ENCODE results near the gene CLASP1. TPM values are rescaled to one million over a fixed set of nuclear protein-coding genes. Genes with fewer than 3 reads are reported as not detected.

Gene CLASP1
- total RNA-seq, 1 donor from 2014 or later, result 60.1 TPM

GRCh38 chr2:121534007-121534406 is 115.3 kb downstream of the CLASP1 start:
- Histone ChIP-seq H3K4me3 (no peak overlapping the region), H3K4me1 (peaks cover 86% of the 10 kb centered on the region), H3K27me3 (ENCODE audit: low read depth) (no peaks in the 10 kb centered on the region), H3K36me3 (no peaks in the 10 kb centered on the region), H3K9me3 (replicated peaks) (no peaks in the 10 kb centered on the region), H3K27ac (replicated peaks) (peak overlapping the region; percentile 98)
- TF ChIP-seq CTCF (IDR thresholded peaks at IDR 0.05; ENCODE audit: borderline replicate concordance), result no peak
- DNase-seq, result no peak
- intact Hi-C loops (cut with micrococcal nuclease), result loop anchor here (5.0 to 10.0 kb wide), 2 partner anchors 61 to 108 kb away; no protein-coding TSS in a partner anchor

DNA sequence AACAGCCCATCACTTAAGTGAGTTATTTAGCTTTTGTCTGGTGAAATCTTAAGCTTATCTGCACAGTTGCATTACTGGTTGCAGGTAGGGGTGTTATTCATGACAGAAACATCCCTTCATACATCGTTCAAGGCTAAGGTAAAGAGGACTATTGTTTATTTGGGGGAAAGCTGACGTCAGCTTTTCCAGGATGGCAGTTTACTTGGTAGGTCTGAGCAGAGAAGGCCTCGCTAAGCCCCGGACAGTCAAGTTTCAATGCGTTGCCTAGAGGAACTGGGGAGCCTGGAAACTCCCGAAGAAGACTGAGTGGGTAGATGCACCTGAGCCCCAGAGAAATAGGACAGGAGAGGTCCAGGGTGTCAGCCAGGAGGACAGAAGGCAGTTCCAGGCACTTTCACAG is 116.4 kb downstream of the CLASP1 start:
- Histone ChIP-seq H3K27ac (replicated peaks) (peak overlapping the region; percentile 98), H3K4me3 (no peak overlapping the region), H3K27me3 (ENCODE audit: low read depth) (no peaks in the 10 kb centered on the region), H3K9me3 (replicated peaks) (no peaks in the 10 kb centered on the region), H3K36me3 (no peaks in the 10 kb centered on the region), H3K4me1 (peaks cover 90% of the 10 kb centered on the region)
- TF ChIP-seq CTCF (IDR thresholded peaks at IDR 0.05; ENCODE audit: borderline replicate concordance), result no peak
- intact Hi-C loops (cut with micrococcal nuclease), result loop anchor here (5.0 to 10.0 kb wide), 2 partner anchors 62 to 109 kb away; no protein-coding TSS in a partner anchor
- no peak for DNase-seq

DNA sequence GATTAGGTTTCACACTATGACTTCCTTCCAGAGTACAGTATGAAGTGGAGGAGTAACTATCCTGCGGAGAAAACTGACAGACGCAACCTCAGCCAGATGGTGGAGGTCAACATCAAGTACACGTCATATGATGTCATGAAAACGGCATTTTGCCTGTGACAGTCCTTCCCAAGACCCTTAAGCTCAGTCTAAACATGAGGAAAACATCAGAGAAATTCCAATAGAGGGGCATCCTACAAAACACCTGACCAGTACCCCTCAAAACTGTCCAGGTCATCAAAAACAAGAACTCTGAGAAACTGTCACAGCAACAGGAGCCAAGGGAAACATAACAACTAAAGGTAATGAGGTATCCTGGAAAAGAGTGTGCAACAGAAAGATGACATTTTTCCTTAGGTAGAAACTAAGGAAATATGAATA is 116.9 kb downstream of the CLASP1 start:
- no peaks in the 10 kb centered on the region for H3K27me3 ChIP-seq (ENCODE audit: low read depth)
- no peak for DNase-seq
- intact Hi-C loops (cut with micrococcal nuclease), result loop anchor here (5.0 to 10.0 kb wide), 2 partner anchors 62 to 110 kb away; no protein-coding TSS in a partner anchor
- no peaks in the 10 kb centered on the region for H3K9me3 ChIP-seq (replicated peaks)
- no peaks in the 10 kb centered on the region for H3K36me3 ChIP-seq
- peak overlapping the region; percentile 85 for H3K4me3 ChIP-seq
- H3K27ac ChIP-seq (replicated peaks), result peak overlapping the region; percentile 98
- no peak for TF ChIP-seq CTCF (IDR thresholded peaks at IDR 0.05; ENCODE audit: borderline replicate concordance)
- peaks cover 94% of the 10 kb centered on the region for H3K4me1 ChIP-seq

DNA sequence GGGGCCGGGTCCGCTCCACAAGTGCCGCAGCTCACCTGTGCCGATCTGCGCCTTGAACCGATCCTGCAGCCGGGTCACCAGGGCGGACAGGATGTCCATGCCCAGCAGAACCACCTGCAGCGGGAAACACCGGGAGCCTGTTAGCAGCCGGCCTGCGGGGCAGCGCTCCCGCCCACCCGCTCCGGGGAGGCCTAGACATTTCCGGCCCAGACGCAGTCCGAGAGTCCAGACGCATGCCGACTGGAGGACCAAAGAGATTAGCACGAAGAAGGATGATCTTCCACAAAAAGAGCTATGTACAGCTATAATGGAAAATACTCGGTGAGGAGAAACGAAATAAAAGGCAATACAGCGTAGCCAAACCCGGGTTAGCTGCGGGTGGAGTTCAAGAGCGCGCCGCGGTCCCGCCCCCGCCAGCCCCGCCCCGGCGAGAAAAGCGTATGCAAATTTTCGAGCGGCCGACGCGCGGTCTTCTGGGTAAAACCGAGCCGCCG is 119.0 kb downstream of the CLASP1 start:
- peak; percentile 81 for DNase-seq
- Histone ChIP-seq H3K9me3 (replicated peaks) (no peaks in the 10 kb centered on the region), H3K27me3 (ENCODE audit: low read depth) (no peaks in the 10 kb centered on the region), H3K27ac (replicated peaks) (peak overlapping the region; percentile 98), H3K36me3 (no peaks in the 10 kb centered on the region), H3K4me1 (peaks cover 94% of the 10 kb centered on the region), H3K4me3 (peak overlapping the region; percentile 85)
- intact Hi-C loops (cut with micrococcal nuclease), result loop anchor here (5.0 to 10.0 kb wide), 2 partner anchors 65 to 112 kb away; no protein-coding TSS in a partner anchor
- TF ChIP-seq CTCF (IDR thresholded peaks at IDR 0.05; ENCODE audit: borderline replicate concordance), result no peak

GRCh38 chr2:121529439-121530211 is 119.6 kb downstream of the CLASP1 start:
- intact Hi-C loops (cut with micrococcal nuclease), result loop anchor here (5.0 to 10.0 kb wide), 2 partner anchors 65 to 113 kb away; no protein-coding TSS in a partner anchor
- peaks cover 94% of the 10 kb centered on the region for H3K4me1 ChIP-seq
- H3K4me3 ChIP-seq, result peak overlapping the region; percentile 85
- H3K36me3 ChIP-seq, result no peaks in the 10 kb centered on the region
- no peaks in the 10 kb centered on the region for H3K9me3 ChIP-seq (replicated peaks)
- TF ChIP-seq CTCF (IDR thresholded peaks at IDR 0.05; ENCODE audit: borderline replicate concordance), result no peak
- DNase-seq, result peak; percentile 74
- peak overlapping the region; percentile 98 for H3K27ac ChIP-seq (replicated peaks)
- no peaks in the 10 kb centered on the region for H3K27me3 ChIP-seq (ENCODE audit: low read depth)

All from left ventricle myocardium inferior (tissue), 1 donor.